ENCODE results near the gene LENG8. TPM values are rescaled to one million over a fixed set of nuclear protein-coding genes. Genes with fewer than 3 reads are reported as not detected.

The LENG8 gene
- total RNA-seq, 2 experiments from 2014 or later = 610 to 639 TPM

- peaks cover 0 to 15% of the 10 kb centered on the region in 2 experiments for H3K9me3 ChIP-seq (ENCODE audit: control insufficient read depth in 1 of 2, insufficient read depth in 1 of 2, low read length in 2 of 2)
- ChIA-PET CTCF (no interaction called here), POLR2A (interaction anchor here (1.3 kb wide), 1 partner anchor 33 kb away, joined by 4 read pairs; the partner anchor contains the start of gene LENG8)
- H3K27me3 Mint-ChIP-seq = peaks cover 53% of the 10 kb centered on the region
- H3K4me1 ChIP-seq (ENCODE audit: insufficient read depth, low read length) = peaks cover 21% of the 10 kb centered on the region
- ATAC-seq (ENCODE audit: poor library complexity) = peak; percentile 66
- H3K27ac ChIP-seq (ENCODE audit: low read depth in 1 of 2, low read length in 2 of 2) = no peak within 1 kb of the TSS
- no peaks in the 10 kb centered on the region for H3K36me3 ChIP-seq (ENCODE audit: insufficient read depth, low read length)
- no peak for TF ChIP-seq CTCF (IDR thresholded peaks at IDR 0.05)
- no peak within 1 kb of the TSS for H3K4me3 ChIP-seq (ENCODE audit: low read length)
- H3K4me3 Mint-ChIP-seq = no peak within 1 kb of the TSS
- DNase-seq = peak in 8 of 14 experiments; percentile 12 to 59 (median 30)
- peaks cover 20% of the 10 kb centered on the region for H3K4me1 Mint-ChIP-seq (ENCODE audit: low read depth)
- no peaks in the 10 kb centered on the region for H3K36me3 Mint-ChIP-seq (ENCODE audit: low read depth)
- intact Hi-C loops (cut with DNase I, micrococcal nuclease) = no loop called here
- peaks cover 41 to 52% of the 10 kb centered on the region in 2 experiments for H3K27me3 ChIP-seq (ENCODE audit: control insufficient read depth in 1 of 2, insufficient read depth in 2 of 2, low read length in 2 of 2)
- no peak within 1 kb of the TSS for H3K27ac Mint-ChIP-seq
- no peaks in the 10 kb centered on the region for H3K9me3 Mint-ChIP-seq
These were observed 33.6 kb upstream of the LENG8 start, which contains the start of gene TTYH1 for GRCh38 chr19:54415208-54415900. Gene TTYH1 (plus strand): TSS chr19:54415464. CDS start chr19:54415553, 89 bp downstream.

GRCh38 chr19:54415901-54416673, 32.9 kb upstream of the LENG8 start:
- ChIA-PET CTCF (no interaction called here), POLR2A (interaction anchor here (1.3 kb wide), 1 partner anchor 33 kb away, joined by 4 read pairs; the partner anchor contains the start of gene LENG8)
- intact Hi-C loops (cut with DNase I, micrococcal nuclease) = no loop called here
- Histone ChIP-seq H3K27ac (ENCODE audit: low read depth in 1 of 2, low read length in 2 of 2) (no peak overlapping the region), H3K4me1 (ENCODE audit: insufficient read depth, low read length) (peaks cover 21% of the 10 kb centered on the region), H3K36me3 (ENCODE audit: insufficient read depth, low read length) (no peaks in the 10 kb centered on the region), H3K4me3 (ENCODE audit: low read length) (no peak overlapping the region), H3K9me3 (ENCODE audit: control insufficient read depth in 1 of 2, insufficient read depth in 1 of 2, low read length in 2 of 2) (peaks cover 0 to 15% of the 10 kb centered on the region in 2 experiments), H3K27me3 (ENCODE audit: control insufficient read depth in 1 of 2, insufficient read depth in 2 of 2, low read length in 2 of 2) (peaks cover 41 to 52% of the 10 kb centered on the region in 2 experiments)
- ATAC-seq (ENCODE audit: poor library complexity) = no peak
- no peak overlapping the region for H3K27ac Mint-ChIP-seq
- no peak for TF ChIP-seq CTCF (IDR thresholded peaks at IDR 0.05)
- no peak overlapping the region for H3K4me3 Mint-ChIP-seq
- H3K27me3 Mint-ChIP-seq = peaks cover 53% of the 10 kb centered on the region
- peaks cover 20% of the 10 kb centered on the region for H3K4me1 Mint-ChIP-seq (ENCODE audit: low read depth)
- H3K36me3 Mint-ChIP-seq (ENCODE audit: low read depth) = no peaks in the 10 kb centered on the region
- peak in 1 of 14 experiments; percentile 5 for DNase-seq
- H3K9me3 Mint-ChIP-seq = no peaks in the 10 kb centered on the region

- ChIA-PET POLR2A (no interaction called here), CTCF (no interaction called here)
- Histone ChIP-seq H3K27me3 (ENCODE audit: control insufficient read depth in 1 of 2, insufficient read depth in 2 of 2, low read length in 2 of 2) (peaks cover 47 to 56% of the 10 kb centered on the region in 2 experiments), H3K4me3 (ENCODE audit: low read length) (no peak overlapping the region), H3K27ac (ENCODE audit: low read depth in 1 of 2, low read length in 2 of 2) (no peak overlapping the region), H3K36me3 (ENCODE audit: insufficient read depth, low read length) (no peaks in the 10 kb centered on the region), H3K9me3 (ENCODE audit: control insufficient read depth in 1 of 2, insufficient read depth in 1 of 2, low read length in 2 of 2) (peaks cover 0 to 15% of the 10 kb centered on the region in 2 experiments), H3K4me1 (ENCODE audit: insufficient read depth, low read length) (peaks cover 21% of the 10 kb centered on the region)
- intact Hi-C loops (cut with DNase I, micrococcal nuclease) = no loop called here
- ATAC-seq (ENCODE audit: poor library complexity) (no peak), DNase-seq (peak in 1 of 14 experiments; percentile 18)
- Mint-ChIP-seq H3K27me3 (peaks cover 57% of the 10 kb centered on the region), H3K9me3 (no peaks in the 10 kb centered on the region), H3K27ac (no peak overlapping the region), H3K4me3 (no peak overlapping the region), H3K4me1 (ENCODE audit: low read depth) (peaks cover 20% of the 10 kb centered on the region), H3K36me3 (ENCODE audit: low read depth) (no peaks in the 10 kb centered on the region)
- no peak for TF ChIP-seq CTCF (IDR thresholded peaks at IDR 0.05)
These were observed 32.1 kb upstream of the LENG8 start for GRCh38 chr19:54416695-54417491.

All from CD4-positive, alpha-beta T cell (primary cell).